B cell (primary cell): ENCODE measurements around the gene HOXD8. TPM values are rescaled to one million over a fixed set of nuclear protein-coding genes. Genes with fewer than 3 reads are reported as not detected.

ENCODE experiments used
- ATAC-seq: fragments of 200-7000 bp; cut with Tn5 transposase; one replicate; pipeline ENCODE4 v1.10.0; 2021; ENCODE audit warnings: low read depth, mild to moderate bottlenecking, moderate number of reproducible peaks, moderate library complexity
- CTCF ChIA-PET: fragments of 350-600 bp; sonication (Branson Sonifier 250); formaldehyde crosslinking; loops from one replicate; lab custom pipeline; 2021; ENCODE audit warnings: antibody characterized with exemption, inconsistent platforms; lab: Charles Lee
- POLR2A ChIA-PET: fragments of 350-600 bp; sonication (Branson Sonifier 250); formaldehyde crosslinking; loops from one replicate; lab custom pipeline; 2021; ENCODE audit warnings: antibody characterized with exemption; lab: Charles Lee
- DNase-seq: peaks from one replicate; pipeline ENCODE4 v3.0.0; 2013
- H2AFZ ChIP-seq: 2 replicates; pipeline ENCODE4 v1.6.1; 2012; ENCODE audit warnings: mild to moderate bottlenecking, low read depth, low read length; ENCODE audit not compliant: insufficient read depth, poor library complexity, severe bottlenecking
- H3K27ac ChIP-seq, 2 donors: 1 replicate in 1 of 2; 2 replicates in 1 of 2; pipeline ENCODE4 v1.5.1; 2012 to 2013; ENCODE audit warnings: low read length in 2 of 2, mild to moderate bottlenecking in 2 of 2, moderate library complexity in 1 of 2
- H3K27me3 ChIP-seq, 4 experiments: fragments of 200-600 bp in 1 of 4; sonication (generic) in 1 of 4; replicated peaks in 1 of 4; 1 replicate in 2 of 4; 2 replicates in 2 of 4; pipeline versions ENCODE4 v1.6.1 to v1.7.0; 2013 to 2016; ENCODE audit warnings: low read length in 3 of 4, mild to moderate bottlenecking in 2 of 4, mixed read lengths in 1 of 4, moderate library complexity in 1 of 4; ENCODE audit not compliant: insufficient read depth in 4 of 4, control insufficient read depth in 3 of 4; ENCODE audit errors: control extremely low read depth in 1 of 4
- H3K36me3 ChIP-seq, 2 experiments: replicated peaks in 1 of 2; 1 replicate in 1 of 2; 2 replicates in 1 of 2; pipeline versions ENCODE4 v1.6.1 to v1.7.1; 2013; ENCODE audit warnings: low read length in 1 of 2; ENCODE audit not compliant: insufficient read depth in 2 of 2, control insufficient read depth in 1 of 2; ENCODE audit errors: control extremely low read depth in 1 of 2, extremely low read depth in 1 of 2
- H3K4me1 ChIP-seq, 2 donors: fragments of 200-600 bp in 1 of 2; sonication (generic) in 1 of 2; 1 replicate in 1 of 2; 2 replicates in 1 of 2; pipeline versions ENCODE4 v1.5.1 to v1.6.1; 2013 to 2017; ENCODE audit warnings: low read length in 2 of 2; ENCODE audit not compliant: control insufficient read depth in 2 of 2, insufficient read depth in 2 of 2
- H3K4me2 ChIP-seq: replicated peaks from 2 replicates; pipeline ENCODE3; 2012; ENCODE audit warnings: mild to moderate bottlenecking, low read depth, low read length; ENCODE audit not compliant: poor library complexity, severe bottlenecking
- H3K4me3 ChIP-seq, 5 experiments: fragments of 200-600 bp in 1 of 5; sonication (generic) in 1 of 5; 1 replicate in 3 of 5; 2 replicates in 2 of 5; pipeline versions ENCODE4 v1.5.1 to v1.7.0; 2011 to 2016; ENCODE audit warnings: low read length in 4 of 5, mild to moderate bottlenecking in 4 of 5, low read depth in 2 of 5, control low read depth in 1 of 5, moderate library complexity in 1 of 5; ENCODE audit not compliant: insufficient read depth in 1 of 5; ENCODE audit errors: control extremely low read depth in 1 of 5, extremely low read depth in 1 of 5
- H3K79me2 ChIP-seq: fragments of 200-600 bp; sonication (generic); one replicate; pipeline ENCODE4 v1.6.0; 2016; ENCODE audit warnings: low read length; ENCODE audit not compliant: control insufficient read depth, insufficient read depth
- H3K9ac ChIP-seq: fragments of 200-600 bp; sonication (generic); 2 replicates; pipeline ENCODE4 v1.6.1; 2017; ENCODE audit warnings: mild to moderate bottlenecking, low read length, moderate library complexity
- H3K9me3 ChIP-seq, 3 donors: one replicate each; pipeline versions ENCODE4 v1.6.1 to v1.7.1; 2013; ENCODE audit warnings: low read length in 2 of 3; ENCODE audit not compliant: control insufficient read depth in 2 of 3, insufficient read depth in 1 of 3; ENCODE audit errors: control extremely low read depth in 1 of 3
- H4K20me1 ChIP-seq: 2 replicates; pipeline ENCODE4 v1.6.0; 2012; ENCODE audit warnings: mild to moderate bottlenecking, low read length; ENCODE audit not compliant: insufficient read depth, control insufficient read depth, poor library complexity, severe bottlenecking
- H3K27ac Mint-ChIP-seq: one replicate; pipeline ENCODE4 v1.8.0; 2021; ENCODE audit warnings: mixed read lengths
- H3K27me3 Mint-ChIP-seq: one replicate; pipeline ENCODE4 v1.8.0; 2021; ENCODE audit warnings: mixed read lengths
- H3K4me1 Mint-ChIP-seq: one replicate; pipeline ENCODE4 v1.8.0; 2021; ENCODE audit warnings: mixed read lengths
- H3K4me3 Mint-ChIP-seq: one replicate; pipeline ENCODE4 v1.8.0; 2021; ENCODE audit warnings: mixed read lengths
- H3K9me3 Mint-ChIP-seq: one replicate; pipeline ENCODE4 v1.8.0; 2022; ENCODE audit warnings: mixed read lengths; ENCODE audit not compliant: insufficient read depth
- EZH2 ChIP-seq: IDR thresholded peaks from 2 replicates; pipeline ENCODE4 v1.6.1; 2012; ENCODE audit warnings: borderline replicate concordance, low read depth, mild to moderate bottlenecking, moderate library complexity, low read length; ENCODE audit not compliant: insufficient read depth, poor library complexity, severe bottlenecking
- WGBS: methylation state at CpG from one replicate; pipeline ENCODE4 v1.1.5; 2013; ENCODE audit warnings: missing lambda C conversion rate; ENCODE audit not compliant: insufficient coverage; 5-methylcytosine and 5-hydroxymethylcytosine counted together
- intact Hi-C: fragments of 100-400 bp; cut with micrococcal nuclease; formaldehyde crosslinking; loops from one replicate; pipeline ENCODE4 v1.10.0; 2022
- polyA plus RNA-seq: library from polyadenylated mRNA; depleted of rRNA; stranded (reverse); fragments of >200 nt; gene quantifications from 2 replicates; pipeline ENCODE4 v1.2.3, GENCODE V29; 2012
- total RNA-seq, 2 donors: library from RNA; stranded (reverse); fragments of 120-200 nt in 1 of 2; gene quantifications; 1 replicate in 1 of 2; 2 replicates in 1 of 2; pipeline versions ENCODE4 v1.2.3 to v1.2.4, GENCODE V29; 2013 to 2022
- TF ChIP-seq, protein P1 (sequence below): fragments of 200-600 bp; IDR thresholded peaks from one replicate; pipeline ENCODE4 v1.8.0; 2022; ENCODE audit warnings: antibody characterized with exemption, mild to moderate bottlenecking

Gene HOXD8
- total and polyA plus RNA-seq, 2 donors (not counting 1 experiment from before 2014, with no cell fraction given), result not detected

DNA sequence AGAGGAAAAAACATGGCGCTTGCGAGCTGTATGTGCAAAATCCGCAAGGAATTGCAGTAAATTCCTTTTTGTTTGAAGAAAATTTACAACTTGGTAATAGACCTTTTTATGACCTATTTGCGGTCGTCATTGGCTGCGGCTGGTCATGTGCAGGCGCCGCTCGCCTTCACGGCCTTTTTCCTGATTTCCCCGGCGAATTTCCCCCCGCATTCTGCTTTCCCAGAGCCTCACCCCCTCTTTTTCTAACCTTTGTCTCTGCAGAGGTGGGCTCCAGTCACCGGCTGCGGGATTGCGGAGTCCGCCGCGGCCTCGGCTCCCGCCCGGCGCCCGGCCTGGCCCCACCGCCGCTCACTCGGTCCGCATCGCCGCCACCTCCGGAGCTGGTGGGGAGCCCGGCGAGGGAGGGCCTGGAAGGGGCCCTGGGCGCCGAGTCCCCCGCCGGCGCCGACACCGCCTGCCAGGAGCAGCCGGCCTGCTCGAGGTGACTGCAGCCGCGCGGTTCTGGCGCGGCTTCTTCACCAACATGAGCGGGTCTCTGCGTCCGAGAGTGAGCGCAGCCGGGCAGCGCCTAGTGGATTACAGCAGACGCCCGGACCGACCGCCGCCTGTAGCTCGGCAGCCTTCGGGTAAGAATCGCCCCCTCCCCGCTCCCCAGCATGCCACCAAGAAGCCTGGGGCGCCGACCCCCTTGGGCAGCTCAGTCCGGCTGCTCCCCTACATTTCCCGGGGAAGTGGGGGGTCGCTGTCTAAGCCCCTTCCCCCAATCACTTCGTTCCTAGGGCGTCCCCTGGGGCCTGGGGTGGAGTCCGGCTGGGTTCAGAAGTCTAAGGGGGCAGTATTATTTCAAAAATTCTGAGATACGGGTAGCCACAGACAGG is 7.1 kb downstream of the HOXD8 start:
- peaks cover 84% of the 10 kb centered on the region for H3K27me3 Mint-ChIP-seq
- CTCF ChIA-PET, result interaction anchor here (1.3 kb wide), 1 partner anchor 17 kb away, joined by 3 read pairs; no protein-coding TSS in a partner anchor
- Histone ChIP-seq H2AFZ (peak overlapping the region; percentile 6), H3K9ac (no peak overlapping the region), H3K4me2 (peak overlapping the region; percentile 43), H4K20me1 (no peaks in the 10 kb centered on the region), H3K4me3 (no peak overlapping the region), H3K4me1 (peaks cover 27 to 48% of the 10 kb centered on the region in 2 donors), H3K36me3 (no peaks in the 10 kb centered on the region), H3K27ac (no peak overlapping the region), H3K79me2 (no peaks in the 10 kb centered on the region), H3K9me3 (peaks cover 0 to 33% (median 6%) of the 10 kb centered on the region in 3 donors), H3K27me3 (peaks cover 0 to 91% (median 83%) of the 10 kb centered on the region in 4 experiments)
- TF ChIP-seq, protein P1, sequence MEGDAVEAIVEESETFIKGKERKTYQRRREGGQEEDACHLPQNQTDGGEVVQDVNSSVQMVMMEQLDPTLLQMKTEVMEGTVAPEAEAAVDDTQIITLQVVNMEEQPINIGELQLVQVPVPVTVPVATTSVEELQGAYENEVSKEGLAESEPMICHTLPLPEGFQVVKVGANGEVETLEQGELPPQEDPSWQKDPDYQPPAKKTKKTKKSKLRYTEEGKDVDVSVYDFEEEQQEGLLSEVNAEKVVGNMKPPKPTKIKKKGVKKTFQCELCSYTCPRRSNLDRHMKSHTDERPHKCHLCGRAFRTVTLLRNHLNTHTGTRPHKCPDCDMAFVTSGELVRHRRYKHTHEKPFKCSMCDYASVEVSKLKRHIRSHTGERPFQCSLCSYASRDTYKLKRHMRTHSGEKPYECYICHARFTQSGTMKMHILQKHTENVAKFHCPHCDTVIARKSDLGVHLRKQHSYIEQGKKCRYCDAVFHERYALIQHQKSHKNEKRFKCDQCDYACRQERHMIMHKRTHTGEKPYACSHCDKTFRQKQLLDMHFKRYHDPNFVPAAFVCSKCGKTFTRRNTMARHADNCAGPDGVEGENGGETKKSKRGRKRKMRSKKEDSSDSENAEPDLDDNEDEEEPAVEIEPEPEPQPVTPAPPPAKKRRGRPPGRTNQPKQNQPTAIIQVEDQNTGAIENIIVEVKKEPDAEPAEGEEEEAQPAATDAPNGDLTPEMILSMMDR, result no peak
- TF ChIP-seq EZH2, result peak; percentile 35
- POLR2A ChIA-PET, result no interaction called here
- intact Hi-C loops, result no loop called here
- DNase-seq, result peak; percentile 33
- peak overlapping the region; percentile 49 for H3K4me3 Mint-ChIP-seq
- H3K9me3 Mint-ChIP-seq, result no peaks in the 10 kb centered on the region
- no peak overlapping the region for H3K27ac Mint-ChIP-seq
- peaks cover 33% of the 10 kb centered on the region for H3K4me1 Mint-ChIP-seq
- 6% methylated on average over 61 of the region's 71 CpGs for WGBS
- no peak for ATAC-seq

DNA sequence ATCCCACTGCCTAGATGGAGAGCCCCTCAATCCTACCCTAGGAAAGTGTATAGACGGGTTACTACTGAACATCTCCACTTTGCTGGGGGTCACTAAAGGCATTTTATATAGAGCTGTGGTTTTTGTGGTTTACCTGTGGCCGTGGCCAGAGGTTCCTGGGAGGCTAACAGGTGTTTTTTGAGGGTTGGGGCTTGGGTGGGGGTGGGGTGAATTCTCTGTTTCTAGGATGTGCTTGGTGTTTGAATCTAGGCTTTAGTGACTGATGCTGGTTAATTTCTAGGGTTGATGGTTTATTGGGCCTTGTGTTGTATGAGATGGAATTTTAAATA is 7.7 kb downstream of the HOXD8 start:
- peaks cover 33% of the 10 kb centered on the region for H3K4me1 Mint-ChIP-seq
- Histone ChIP-seq H3K4me2 (peak overlapping the region; percentile 43), H2AFZ (no peak overlapping the region), H3K9ac (no peak overlapping the region), H4K20me1 (no peaks in the 10 kb centered on the region), H3K79me2 (no peaks in the 10 kb centered on the region), H3K36me3 (no peaks in the 10 kb centered on the region), H3K9me3 (peaks cover 0 to 33% (median 6%) of the 10 kb centered on the region in 3 donors), H3K27me3 (peaks cover 0 to 93% (median 79%) of the 10 kb centered on the region in 4 experiments), H3K4me3 (no peak overlapping the region), H3K4me1 (peaks cover 25 to 45% of the 10 kb centered on the region in 2 donors), H3K27ac (no peak overlapping the region)
- WGBS, result 0% methylated on average over 1 of the region's 2 CpGs
- no peaks in the 10 kb centered on the region for H3K9me3 Mint-ChIP-seq
- ChIA-PET CTCF (interaction anchor here (2.4 kb wide), 1 partner anchor 10 kb away, joined by 15 read pairs; no protein-coding TSS in a partner anchor), POLR2A (no interaction called here)
- no peak overlapping the region for H3K27ac Mint-ChIP-seq
- H3K27me3 Mint-ChIP-seq, result peaks cover 84% of the 10 kb centered on the region
- ATAC-seq, result no peak
- intact Hi-C loops, result no loop called here
- no peak for DNase-seq
- H3K4me3 Mint-ChIP-seq, result no peak overlapping the region
- no peak for TF ChIP-seq EZH2
- TF ChIP-seq, protein P1, result no peak
